ENCODE results near the gene LEKR1.
"Not testable (repeated sequence)": the region's sequence is repeated elsewhere in the genome, so short reads cannot be mapped to it uniquely, and the experiment has no call there.

Gene LEKR1

DNA sequence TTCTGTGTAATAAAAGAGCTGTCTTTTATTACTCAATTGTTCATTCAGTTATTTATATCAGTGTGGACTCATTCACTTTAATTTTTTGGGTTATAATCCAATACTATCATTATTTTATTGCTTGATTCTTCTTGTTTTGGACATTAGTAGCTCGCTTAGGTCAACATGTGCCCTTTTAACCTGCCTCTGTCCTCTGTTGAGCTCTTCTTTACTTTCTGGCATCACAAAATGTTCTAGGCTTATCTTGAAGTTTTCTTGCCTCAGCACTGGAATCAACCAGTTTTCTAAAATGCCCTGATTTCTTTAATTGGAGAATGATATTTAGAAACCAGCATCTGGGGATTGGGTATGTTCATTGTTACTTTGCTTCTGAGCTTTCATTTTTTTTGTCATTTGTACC is 82.2 kb downstream of the LEKR1 start:
- H4K20me1 ChIP-seq (ENCODE audit: insufficient read depth, low read length) = no peaks in the 10 kb centered on the region
- H2AFZ ChIP-seq (ENCODE audit: low read depth, low read length) = no peak overlapping the region
- H3K4me2 ChIP-seq (ENCODE audit: insufficient read depth, low read length) = no peak overlapping the region
- TF ChIP-seq, protein P1, sequence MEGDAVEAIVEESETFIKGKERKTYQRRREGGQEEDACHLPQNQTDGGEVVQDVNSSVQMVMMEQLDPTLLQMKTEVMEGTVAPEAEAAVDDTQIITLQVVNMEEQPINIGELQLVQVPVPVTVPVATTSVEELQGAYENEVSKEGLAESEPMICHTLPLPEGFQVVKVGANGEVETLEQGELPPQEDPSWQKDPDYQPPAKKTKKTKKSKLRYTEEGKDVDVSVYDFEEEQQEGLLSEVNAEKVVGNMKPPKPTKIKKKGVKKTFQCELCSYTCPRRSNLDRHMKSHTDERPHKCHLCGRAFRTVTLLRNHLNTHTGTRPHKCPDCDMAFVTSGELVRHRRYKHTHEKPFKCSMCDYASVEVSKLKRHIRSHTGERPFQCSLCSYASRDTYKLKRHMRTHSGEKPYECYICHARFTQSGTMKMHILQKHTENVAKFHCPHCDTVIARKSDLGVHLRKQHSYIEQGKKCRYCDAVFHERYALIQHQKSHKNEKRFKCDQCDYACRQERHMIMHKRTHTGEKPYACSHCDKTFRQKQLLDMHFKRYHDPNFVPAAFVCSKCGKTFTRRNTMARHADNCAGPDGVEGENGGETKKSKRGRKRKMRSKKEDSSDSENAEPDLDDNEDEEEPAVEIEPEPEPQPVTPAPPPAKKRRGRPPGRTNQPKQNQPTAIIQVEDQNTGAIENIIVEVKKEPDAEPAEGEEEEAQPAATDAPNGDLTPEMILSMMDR (IDR thresholded peaks at IDR 0.05; ENCODE audit: borderline replicate concordance, extremely low read depth, low read length, poor library complexity, severe bottlenecking) = no peak
- TF ChIP-seq EZH2 (IDR thresholded peaks at IDR 0.05; ENCODE audit: borderline replicate concordance, low read depth, low read length, severe bottlenecking) = no peak
- no peak overlapping the region for H3K27ac ChIP-seq (ENCODE audit: low read length)
- no peak overlapping the region for H3K4me3 ChIP-seq (ENCODE audit: low read depth in 1 of 2, low read length in 2 of 2)
- DNase-seq (no peak), ATAC-seq (ENCODE audit: insufficient read depth, low read depth) (no peak)
- H3K4me1 ChIP-seq (ENCODE audit: insufficient read depth, low read length) = no peaks in the 10 kb centered on the region
- H3K27me3 ChIP-seq (ENCODE audit: insufficient read depth, low read length, poor library complexity) = no peaks in the 10 kb centered on the region
- no peaks in the 10 kb centered on the region for H3K36me3 ChIP-seq (ENCODE audit: insufficient read depth, low read length)
- no peaks in the 10 kb centered on the region for H3K9me3 ChIP-seq (ENCODE audit: insufficient read depth, low read length, severe bottlenecking)
- no peaks in the 10 kb centered on the region for H3K79me2 ChIP-seq (ENCODE audit: insufficient read depth, low read length)
- no peak overlapping the region for H3K9ac ChIP-seq (ENCODE audit: low read depth, low read length)

DNA sequence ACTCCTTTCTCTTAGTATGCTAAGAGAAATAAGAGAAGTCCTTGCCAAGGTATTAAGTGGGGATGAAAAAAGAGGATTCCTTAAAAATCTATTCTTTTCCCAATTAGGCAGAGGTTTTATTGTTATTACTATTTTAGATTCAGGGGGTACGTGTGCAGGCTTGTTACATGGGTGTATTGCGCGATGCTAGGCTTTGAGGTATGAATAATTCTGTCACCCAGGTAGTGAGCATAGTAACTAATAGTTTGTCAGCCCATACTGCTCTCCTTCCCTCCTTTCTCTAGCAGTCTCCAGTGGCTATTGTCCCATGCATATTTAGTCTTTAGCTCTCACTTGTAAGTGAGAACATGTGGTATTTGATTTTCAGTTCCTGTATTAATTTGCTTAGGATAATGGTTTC is 83.9 kb downstream of the LEKR1 start:
- H3K27ac ChIP-seq (ENCODE audit: low read length) = no peak overlapping the region
- H3K4me3 ChIP-seq (ENCODE audit: low read depth in 1 of 2, low read length in 2 of 2) = no peak overlapping the region
- no peaks in the 10 kb centered on the region for H3K4me1 ChIP-seq (ENCODE audit: insufficient read depth, low read length)
- H3K9me3 ChIP-seq (ENCODE audit: insufficient read depth, low read length, severe bottlenecking) = no peaks in the 10 kb centered on the region
- no peak overlapping the region for H2AFZ ChIP-seq (ENCODE audit: low read depth, low read length)
- no peak overlapping the region for H3K4me2 ChIP-seq (ENCODE audit: insufficient read depth, low read length)
- H3K79me2 ChIP-seq (ENCODE audit: insufficient read depth, low read length) = no peaks in the 10 kb centered on the region
- no peaks in the 10 kb centered on the region for H3K27me3 ChIP-seq (ENCODE audit: insufficient read depth, low read length, poor library complexity)
- DNase-seq (no peak), ATAC-seq (ENCODE audit: insufficient read depth, low read depth) (no peak)
- no peaks in the 10 kb centered on the region for H3K36me3 ChIP-seq (ENCODE audit: insufficient read depth, low read length)
- no peaks in the 10 kb centered on the region for H4K20me1 ChIP-seq (ENCODE audit: insufficient read depth, low read length)
- no peak overlapping the region for H3K9ac ChIP-seq (ENCODE audit: low read depth, low read length)
- TF ChIP-seq, protein P1 (IDR thresholded peaks at IDR 0.05; ENCODE audit: borderline replicate concordance, extremely low read depth, low read length, poor library complexity, severe bottlenecking) = no peak
- TF ChIP-seq EZH2 (IDR thresholded peaks at IDR 0.05; ENCODE audit: borderline replicate concordance, low read depth, low read length, severe bottlenecking) = no peak

DNA sequence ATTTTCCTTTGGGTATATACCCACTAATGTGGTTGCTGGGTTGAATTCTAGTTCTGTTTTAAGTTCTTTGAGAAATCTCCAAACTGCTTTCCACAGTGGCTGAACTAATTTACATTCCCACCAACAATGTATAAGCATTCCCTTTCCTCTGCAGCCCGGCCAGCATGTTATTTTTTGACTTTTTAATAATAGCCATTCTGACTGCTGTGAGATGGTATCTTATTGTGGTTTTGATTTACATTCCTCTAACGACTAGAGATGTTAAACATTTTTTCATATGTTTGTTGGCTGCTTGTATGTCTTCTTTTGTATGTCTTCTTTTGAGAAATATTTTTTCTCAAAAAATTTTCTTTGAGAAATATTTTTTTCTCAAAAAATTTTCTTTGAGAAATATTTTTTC is 84.7 kb downstream of the LEKR1 start:
- H3K79me2 ChIP-seq (ENCODE audit: insufficient read depth, low read length); H4K20me1 ChIP-seq (ENCODE audit: insufficient read depth, low read length); H3K9me3 ChIP-seq (ENCODE audit: insufficient read depth, low read length, severe bottlenecking); H3K27ac ChIP-seq (ENCODE audit: low read length); H3K4me3 ChIP-seq (ENCODE audit: low read depth in 1 of 2, low read length in 2 of 2); H3K4me1 ChIP-seq (ENCODE audit: insufficient read depth, low read length); H3K27me3 ChIP-seq (ENCODE audit: insufficient read depth, low read length, poor library complexity); H2AFZ ChIP-seq (ENCODE audit: low read depth, low read length); DNase-seq; H3K36me3 ChIP-seq (ENCODE audit: insufficient read depth, low read length); H3K9ac ChIP-seq (ENCODE audit: low read depth, low read length); H3K4me2 ChIP-seq (ENCODE audit: insufficient read depth, low read length); ATAC-seq (ENCODE audit: insufficient read depth, low read depth): not testable (repeated sequence)

DNA sequence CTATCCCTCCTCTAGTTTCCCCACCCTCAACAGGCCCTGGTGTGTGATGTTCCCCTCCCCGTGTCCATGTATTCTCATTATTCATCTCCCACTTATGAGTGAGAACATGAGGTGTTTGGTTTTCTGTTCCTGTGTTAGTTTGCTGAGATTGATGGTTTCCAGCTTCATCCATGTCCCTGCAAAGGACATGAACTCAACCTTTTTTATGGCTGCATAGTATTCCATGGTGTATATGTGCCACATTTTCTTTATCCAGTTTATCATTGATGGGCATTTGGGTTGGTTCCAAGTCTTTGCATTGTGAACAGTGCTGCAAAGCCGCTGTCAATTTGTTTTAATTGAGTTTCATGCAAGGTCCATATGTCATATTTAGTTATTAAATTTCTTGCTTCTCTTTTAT is 88.1 kb downstream of the LEKR1 start:
- not testable (repeated sequence) for H3K79me2 ChIP-seq (ENCODE audit: insufficient read depth, low read length); H4K20me1 ChIP-seq (ENCODE audit: insufficient read depth, low read length); H3K9me3 ChIP-seq (ENCODE audit: insufficient read depth, low read length, severe bottlenecking); ATAC-seq (ENCODE audit: insufficient read depth, low read depth); H3K4me1 ChIP-seq (ENCODE audit: insufficient read depth, low read length); H3K27me3 ChIP-seq (ENCODE audit: insufficient read depth, low read length, poor library complexity); H3K4me2 ChIP-seq (ENCODE audit: insufficient read depth, low read length); H3K4me3 ChIP-seq (ENCODE audit: low read depth in 1 of 2, low read length in 2 of 2); H2AFZ ChIP-seq (ENCODE audit: low read depth, low read length); H3K27ac ChIP-seq (ENCODE audit: low read length); H3K36me3 ChIP-seq (ENCODE audit: insufficient read depth, low read length); H3K9ac ChIP-seq (ENCODE audit: low read depth, low read length); DNase-seq

All from DND-41 (cell line).